Stimulated activated CD8-positive, alpha-beta memory T cell treated with anti-CD3 and anti-CD28 coated beads, Interleukin-4, amount 100 ng/mL, for 48 hours (primary cell): ENCODE data around the gene FMNL2.

Experiments
- DNase-seq: peaks from one replicate; pipeline ENCODE4 v3.0.0-alpha.2; 2020

FMNL2 gene

GRCh38 chr2:152534460-152535135 lies 199.6 kb downstream of the FMNL2 start:
- no peak for DNase-seq

GRCh38 chr2:152537081-152537651 lies 202.2 kb downstream of the FMNL2 start:
- DNase-seq, result no peak

GRCh38 chr2:152539424-152539823 lies 204.4 kb downstream of the FMNL2 start:
- no peak for DNase-seq

GRCh38 chr2:152541712-152542111 lies 206.7 kb downstream of the FMNL2 start:
- DNase-seq, result no peak

GRCh38 chr2:152542337-152542994 lies 207.5 kb downstream of the FMNL2 start:
- no peak for DNase-seq

GRCh38 chr2:152542995-152543481 lies 208.1 kb downstream of the FMNL2 start:
- no peak for DNase-seq

GRCh38 chr2:152543717-152544116 lies 208.7 kb downstream of the FMNL2 start:
- no peak for DNase-seq

GRCh38 chr2:152544638-152545037 lies 209.7 kb downstream of the FMNL2 start:
- no peak for DNase-seq

GRCh38 chr2:152546230-152546837 lies 211.4 kb downstream of the FMNL2 start:
- no peak for DNase-seq

- DNase-seq, result no peak
These were observed 213.3 kb downstream of the FMNL2 start for GRCh38 chr2:152548111-152548875.

- DNase-seq, result no peak
These were observed 214.0 kb downstream of the FMNL2 start for GRCh38 chr2:152548996-152549395.

GRCh38 chr2:152549423-152549822 lies 214.4 kb downstream of the FMNL2 start:
- no peak for DNase-seq

GRCh38 chr2:152550386-152550785 lies 215.4 kb downstream of the FMNL2 start:
- no peak for DNase-seq

- no peak for DNase-seq
These were observed 217.9 kb downstream of the FMNL2 start for GRCh38 chr2:152552888-152553287.

GRCh38 chr2:152553518-152553917 lies 218.5 kb downstream of the FMNL2 start:
- no peak for DNase-seq

- DNase-seq, result no peak
These were observed 220.1 kb downstream of the FMNL2 start for GRCh38 chr2:152555048-152555447.

- DNase-seq, result no peak
These were observed 221.5 kb downstream of the FMNL2 start for GRCh38 chr2:152556506-152556905.

- no peak for DNase-seq
These were observed 222.4 kb downstream of the FMNL2 start for GRCh38 chr2:152557273-152557888.

- no peak for DNase-seq
These were observed 223.4 kb downstream of the FMNL2 start for GRCh38 chr2:152558158-152558984.

- no peak for DNase-seq
These were observed 224.0 kb downstream of the FMNL2 start for GRCh38 chr2:152559008-152559407.

- no peak for DNase-seq
These were observed 225.2 kb downstream of the FMNL2 start for GRCh38 chr2:152560166-152560565.
